Brain microvascular endothelial cell (primary cell): ENCODE measurements around the gene PTPRM.

Source experiments
- DNase-seq: peaks from one replicate; pipeline ENCODE4 v3.0.0-alpha.2; 2020
- H3K27ac ChIP-seq: fragments of 250-450 bp; sonication (Bioruptor Pico); 2 replicates; pipeline ENCODE4 v1.5.1; 2020; ENCODE audit warnings: mild to moderate bottlenecking, moderate library complexity
- H3K27me3 ChIP-seq: fragments of 250-450 bp; sonication (Bioruptor Pico); replicated peaks from 2 replicates; pipeline ENCODE4 v1.5.1; 2020; ENCODE audit warnings: mild to moderate bottlenecking
- H3K36me3 ChIP-seq: fragments of 250-450 bp; sonication (Bioruptor Pico); replicated peaks from 2 replicates; pipeline ENCODE4 v1.5.1; 2020; ENCODE audit warnings: mild to moderate bottlenecking
- H3K4me3 ChIP-seq: 2 replicates; pipeline ENCODE4 v1.5.1; 2011; ENCODE audit warnings: low read depth, mild to moderate bottlenecking, control low read depth, low read length, moderate library complexity
- CTCF ChIP-seq: IDR thresholded peaks from 2 replicates; pipeline ENCODE4 v1.5.1; 2011; ENCODE audit warnings: low read depth, mild to moderate bottlenecking, moderate library complexity, low read length, control low read depth, inconsistent platforms; ENCODE audit errors: missing control alignments
- in situ Hi-C: cut with HindIII; loops from 2 replicates; pipeline ENCODE4 v1.10.0; 2017; ENCODE audit warnings: low sequenced_read_pairs, low pct_ligation_motif_present

PTPRM gene

DNA sequence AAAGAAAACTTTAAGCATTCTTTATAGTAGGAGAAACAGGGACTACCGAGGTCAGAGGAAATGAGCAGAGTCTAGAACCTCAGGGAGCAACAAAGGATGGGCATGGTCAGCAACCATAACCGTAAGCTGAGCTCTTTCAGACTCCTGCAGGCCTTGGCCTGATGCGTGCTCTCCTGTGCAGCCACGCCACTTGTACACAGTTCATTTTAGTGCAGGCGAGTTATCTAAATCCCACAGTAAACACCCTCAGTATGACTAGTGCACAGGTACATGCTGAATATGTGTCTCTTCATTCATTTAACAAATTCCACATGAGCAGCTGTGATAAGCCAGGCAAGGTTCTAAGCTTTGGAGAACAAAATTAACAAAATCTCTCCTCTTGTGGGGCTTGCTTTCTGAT is 640.9 kb downstream of the PTPRM start:
- TF ChIP-seq CTCF = no peak

DNA sequence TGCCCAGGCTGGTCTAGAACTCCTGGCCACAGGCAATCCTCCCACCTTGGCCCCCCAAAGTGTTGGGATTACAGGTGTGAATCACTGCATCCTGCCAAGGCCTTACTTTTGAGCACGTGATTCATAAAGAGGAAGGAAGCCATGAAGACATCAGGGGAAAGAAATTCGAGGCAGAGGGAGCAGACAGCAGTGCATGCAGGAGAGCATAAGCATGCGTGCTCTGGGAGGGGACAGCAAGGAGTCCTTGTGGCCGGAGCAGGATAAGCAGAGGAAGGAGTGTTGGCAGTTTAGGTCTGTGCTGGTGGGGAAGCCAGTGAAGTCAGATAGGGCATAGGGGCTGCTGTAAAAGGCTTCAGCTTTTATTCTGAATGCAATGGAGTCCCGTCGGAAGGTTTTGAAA is 641.6 kb downstream of the PTPRM start:
- peak; percentile 16 for TF ChIP-seq CTCF
- H3K4me3 ChIP-seq = no peak overlapping the region
- no peak overlapping the region for H3K27ac ChIP-seq
- no peaks in the 10 kb centered on the region for H3K27me3 ChIP-seq
- in situ Hi-C loops = no loop called here
- no peak for DNase-seq
- H3K36me3 ChIP-seq = no peaks in the 10 kb centered on the region

More for the DNA sequence above, 640.9 kb downstream of the PTPRM start:
- Histone ChIP-seq H3K27me3 (no peaks in the 10 kb centered on the region), H3K27ac (no peak overlapping the region), H3K36me3 (no peaks in the 10 kb centered on the region), H3K4me3 (no peak overlapping the region)
- in situ Hi-C loops = no loop called here
- DNase-seq = no peak

- DNase-seq = peak; percentile 96
- in situ Hi-C loops = no loop called here
- no peak for TF ChIP-seq CTCF
- Histone ChIP-seq H3K36me3 (no peaks in the 10 kb centered on the region), H3K27me3 (no peaks in the 10 kb centered on the region), H3K4me3 (no peak overlapping the region), H3K27ac (no peak overlapping the region)
Observed at GRCh38 chr18:8212896-8213780, 646.0 kb downstream of the PTPRM start.

- Histone ChIP-seq H3K27me3 (no peaks in the 10 kb centered on the region), H3K36me3 (no peaks in the 10 kb centered on the region), H3K27ac (no peak overlapping the region), H3K4me3 (no peak overlapping the region)
- in situ Hi-C loops = no loop called here
- no peak for DNase-seq
- no peak for TF ChIP-seq CTCF
Observed at GRCh38 chr18:8215741-8216140, 648.6 kb downstream of the PTPRM start.

GRCh38 chr18:8217051-8217564 is 650.0 kb downstream of the PTPRM start:
- in situ Hi-C loops = no loop called here
- no peak for DNase-seq
- Histone ChIP-seq H3K27ac (no peak overlapping the region), H3K36me3 (no peaks in the 10 kb centered on the region), H3K4me3 (no peak overlapping the region), H3K27me3 (no peaks in the 10 kb centered on the region)
- TF ChIP-seq CTCF = no peak
